DMS79 treated with DMSO at 0.1 percent for 48 hours (cell line): ENCODE measurements around the gene FIZ1.
"Not testable (repeated sequence)": the region's sequence is repeated elsewhere in the genome, so short reads cannot be mapped to it uniquely, and the experiment has no call there.

Experiments
- DNase-seq: peaks from one replicate; lab custom pipeline; 2025; lab: John Stamatoyannopoulos, UW

FIZ1 gene

GRCh38 chr19:55569477-55569876 lies 29.8 kb downstream of the FIZ1 start:
- DNase-seq, result not testable (repeated sequence)

GRCh38 chr19:55567708-55568328 lies 31.5 kb downstream of the FIZ1 start:
- no peak for DNase-seq

- no peak for DNase-seq
Measured at GRCh38 chr19:55566823-55567222, 32.5 kb downstream of the FIZ1 start.

- no peak for DNase-seq
Measured at GRCh38 chr19:55563261-55563690, 36.0 kb downstream of the FIZ1 start.

GRCh38 chr19:55559684-55560083 lies 39.6 kb downstream of the FIZ1 start:
- no peak for DNase-seq

GRCh38 chr19:55554741-55555152 lies 44.6 kb downstream of the FIZ1 start:
- DNase-seq, result no peak

- no peak for DNase-seq
Measured at GRCh38 chr19:55554302-55554701, 45.0 kb downstream of the FIZ1 start.

GRCh38 chr19:55553217-55554182 lies 45.8 kb downstream of the FIZ1 start:
- no peak for DNase-seq

GRCh38 chr19:55552620-55553019 lies 46.7 kb downstream of the FIZ1 start:
- DNase-seq, result no peak

- no peak for DNase-seq
Measured at GRCh38 chr19:55552206-55552605, 47.1 kb downstream of the FIZ1 start.

GRCh38 chr19:55550321-55550650 lies 49.0 kb downstream of the FIZ1 start:
- no peak for DNase-seq

GRCh38 chr19:55549500-55550320 lies 49.6 kb downstream of the FIZ1 start:
- DNase-seq, result peak; percentile 41

GRCh38 chr19:55546822-55547614 lies 52.3 kb downstream of the FIZ1 start:
- no peak for DNase-seq

- no peak for DNase-seq
Measured at GRCh38 chr19:55546011-55546410, 53.3 kb downstream of the FIZ1 start.

GRCh38 chr19:55545443-55545842 lies 53.9 kb downstream of the FIZ1 start, which contains the start of gene SBK3:
Gene SBK3, minus strand, starts transcription at chr19:55545543. Its CDS starts 0 bp downstream, at chr19:55545543.
- no peak for DNase-seq

- no peak for DNase-seq
Measured at GRCh38 chr19:55544776-55545439, 54.4 kb downstream of the FIZ1 start.

- no peak for DNase-seq
Measured at GRCh38 chr19:55544014-55544413, 55.3 kb downstream of the FIZ1 start.

GRCh38 chr19:55543567-55543966 lies 55.8 kb downstream of the FIZ1 start:
- no peak for DNase-seq

GRCh38 chr19:55542292-55542855 lies 56.9 kb downstream of the FIZ1 start:
- DNase-seq, result no peak
